Renal cortex interstitium (tissue), 11 donors: ENCODE results near the gene GRID1. TPM values are rescaled to one million over a fixed set of nuclear protein-coding genes. Genes with fewer than 3 reads are reported as not detected.
"Not testable (repeated sequence)": the region's sequence is repeated elsewhere in the genome, so short reads cannot be mapped to it uniquely, and the experiment has no call there.

ENCODE experiments used
- DNase-seq, 11 donors: peaks; one replicate each; pipeline ENCODE4 v3.0.0-alpha.2; 2013; ENCODE audit warnings: low read depth in 9 of 11, low spot score in 4 of 11; ENCODE audit errors: extremely low read depth in 1 of 11
- polyA plus RNA-seq, 3 donors: library from polyadenylated mRNA; unstranded; fragments of 120-200 nt; gene quantifications; one replicate each; pipeline ENCODE4 v1.2.1, GENCODE V29; 2013; ENCODE audit not compliant: insufficient read length in 3 of 3

Gene GRID1
- polyA plus RNA-seq, 3 donors = 1.6 to 1.8 (median 1.6) TPM

DNA sequence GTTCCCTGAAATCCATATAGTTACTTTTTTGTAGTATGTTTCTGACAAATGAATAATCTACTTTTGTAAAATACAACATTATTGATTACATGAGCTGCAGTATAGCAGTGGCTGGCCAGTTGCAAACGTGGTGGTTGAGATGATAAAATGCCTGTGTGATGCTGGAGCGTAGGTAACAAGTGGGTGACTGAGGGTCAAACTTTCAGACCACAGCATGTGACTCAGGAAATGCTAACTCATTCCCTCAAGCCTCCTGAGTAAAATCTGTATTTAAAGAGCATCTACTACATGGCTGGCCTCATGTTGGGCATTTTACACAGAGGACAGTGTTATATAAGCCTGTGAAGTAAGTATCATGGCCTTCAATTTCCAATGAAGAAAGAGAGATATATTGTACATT is 585.2 kb downstream of the GRID1 start:
- no peak for DNase-seq

DNA sequence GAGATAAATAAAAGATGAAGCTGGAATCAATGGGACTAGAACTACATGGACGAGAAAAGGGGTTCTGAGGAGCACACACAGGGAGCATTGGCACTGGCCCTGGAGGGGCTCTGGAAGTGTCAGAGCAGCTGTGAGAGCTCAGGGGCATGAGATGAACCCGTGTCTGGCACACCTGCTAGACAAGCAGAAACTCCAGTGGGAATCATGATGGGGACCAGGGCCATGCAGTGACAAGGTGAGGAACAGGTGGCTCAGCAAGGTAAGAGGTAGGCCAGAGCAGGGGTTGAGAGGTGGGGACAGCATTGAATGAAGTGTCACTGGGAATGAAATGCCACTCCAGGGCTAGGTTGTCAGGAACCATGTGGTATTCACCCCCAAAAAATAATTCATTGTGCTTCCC is 588.5 kb downstream of the GRID1 start:
- DNase-seq = no peak

DNA sequence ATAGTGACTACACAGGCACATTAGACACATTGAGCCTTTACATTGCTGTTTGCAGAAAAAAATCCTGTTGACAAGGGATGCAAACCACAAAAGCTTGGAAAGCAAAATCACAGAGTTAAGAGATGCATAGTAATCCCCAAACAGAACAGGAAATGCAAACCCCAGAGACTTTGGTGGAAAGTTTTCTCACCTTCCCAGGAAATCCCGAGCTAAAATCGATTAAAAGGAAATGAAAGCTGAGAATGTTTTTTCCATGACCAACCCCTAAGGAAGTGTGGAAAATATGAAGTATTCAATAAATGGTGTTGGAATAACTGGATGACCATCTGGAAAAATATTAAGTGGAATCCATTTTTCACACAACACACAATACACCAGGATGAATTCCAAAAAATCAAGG is 598.7 kb downstream of the GRID1 start:
- DNase-seq = no peak

DNA sequence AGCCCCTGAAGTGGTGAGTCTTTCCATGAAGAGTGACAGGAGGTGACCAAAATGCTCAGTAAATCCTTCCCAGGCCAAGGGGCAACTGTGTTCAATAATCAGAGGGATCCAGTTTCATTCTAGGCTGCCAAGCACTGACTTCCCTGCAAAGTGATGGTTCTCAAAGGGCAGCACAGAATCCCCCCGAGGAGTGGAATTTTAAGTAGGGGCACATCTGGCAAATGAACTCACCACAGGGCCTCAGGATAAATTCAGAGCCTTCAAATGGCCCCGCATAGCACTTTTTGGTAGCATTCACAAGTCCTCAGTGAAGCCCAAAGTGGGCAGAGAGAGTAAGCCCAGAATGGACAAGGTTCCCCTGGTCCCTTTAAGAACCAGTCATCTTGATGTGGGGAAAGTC is 602.5 kb downstream of the GRID1 start:
- DNase-seq = no peak

DNA sequence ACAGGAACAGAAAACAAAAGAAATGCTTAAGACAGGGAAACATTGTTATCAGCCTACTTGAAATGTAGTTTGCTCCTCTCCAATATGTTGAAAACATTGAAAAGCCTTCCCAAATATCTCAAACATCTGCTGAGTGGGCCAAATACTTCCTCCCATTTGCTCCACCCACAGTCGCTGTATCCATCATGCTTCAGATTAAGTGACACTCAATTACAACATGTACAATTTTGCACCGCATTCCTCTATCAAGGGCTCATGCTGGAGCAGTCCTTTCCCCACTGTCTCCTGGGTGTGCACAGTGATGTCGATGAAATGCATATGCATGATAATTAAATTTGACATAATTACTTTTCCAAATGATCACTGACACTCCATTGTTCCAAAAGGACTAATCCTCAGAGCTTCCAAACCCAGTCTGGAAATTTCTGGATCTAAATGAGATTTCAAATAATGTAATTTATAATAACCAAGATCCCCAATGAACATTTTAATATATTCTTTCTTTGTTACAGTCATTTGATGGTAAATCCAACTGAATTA is 604.6 kb downstream of the GRID1 start:
- DNase-seq = no peak

DNA sequence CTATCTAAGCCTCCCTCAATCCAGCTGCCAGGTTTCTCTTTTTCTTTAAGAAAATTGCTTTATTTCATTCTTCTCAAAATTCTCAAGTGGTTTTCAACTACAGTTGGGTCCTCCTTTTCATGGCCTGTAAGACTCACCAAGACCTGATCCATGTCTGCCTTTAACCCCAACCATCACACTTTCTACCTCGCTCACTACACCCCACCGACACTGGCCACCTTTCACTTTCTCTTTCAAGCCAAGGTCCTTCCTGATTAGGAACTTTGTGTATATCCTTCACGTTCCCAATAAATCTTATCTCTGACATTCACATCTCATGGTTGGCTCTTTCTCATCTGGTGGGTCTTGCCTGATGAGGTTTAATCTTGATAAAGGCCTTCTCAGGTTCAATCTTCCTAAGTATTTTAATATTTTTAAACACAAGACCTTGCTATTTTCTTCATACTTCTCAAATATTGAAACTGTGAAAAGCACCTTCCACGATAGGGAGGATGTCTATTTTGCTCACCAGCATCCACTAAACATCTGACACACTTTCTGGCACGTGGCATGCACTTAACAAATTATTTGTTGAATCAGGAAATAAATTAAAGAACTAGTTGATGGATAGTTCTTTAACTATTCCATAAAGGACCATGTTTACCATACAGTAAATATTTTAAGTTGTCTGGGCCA is 624.8 kb downstream of the GRID1 start:
- DNase-seq = no peak

DNA sequence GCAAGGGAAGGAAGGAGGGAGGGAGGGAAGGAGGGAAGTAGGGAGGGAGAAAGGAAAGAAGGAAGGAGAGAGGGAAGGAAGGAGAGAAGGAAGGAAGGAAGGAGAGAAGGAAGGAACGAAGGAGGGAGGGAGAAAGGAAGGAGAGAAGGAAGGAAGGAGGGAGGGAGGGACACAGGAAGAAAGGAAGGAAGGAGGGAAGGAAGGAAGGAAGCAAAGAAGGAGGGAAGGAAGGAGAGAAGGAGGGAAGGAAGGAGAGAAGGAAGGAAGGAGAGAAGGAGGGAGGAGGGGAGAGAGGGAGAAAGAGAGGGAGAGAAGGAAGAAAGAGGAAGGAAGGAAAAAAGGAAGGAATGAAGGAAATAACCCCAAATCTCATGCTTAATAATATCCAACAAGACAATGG is 630.6 kb downstream of the GRID1 start:
- no peak for DNase-seq

DNA sequence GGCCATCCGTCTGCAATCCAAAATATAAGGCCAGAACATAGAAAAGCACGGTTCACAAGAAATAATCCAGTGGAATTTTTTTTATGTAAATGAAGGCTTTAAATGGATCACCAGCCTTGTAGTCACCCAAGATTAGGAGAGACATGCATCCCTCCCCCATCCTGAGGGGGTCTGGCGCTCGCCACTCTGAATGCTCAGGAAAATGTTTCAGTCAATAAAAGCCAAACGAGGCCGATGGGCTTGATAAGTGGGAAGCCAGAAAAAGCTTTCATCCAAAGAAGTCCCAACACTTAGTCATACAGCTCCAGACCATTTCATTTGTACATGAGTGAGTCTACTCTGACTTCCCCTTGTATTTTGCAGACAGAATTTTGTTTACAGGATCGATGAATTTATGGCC is 631.8 kb downstream of the GRID1 start:
- DNase-seq = no peak

DNA sequence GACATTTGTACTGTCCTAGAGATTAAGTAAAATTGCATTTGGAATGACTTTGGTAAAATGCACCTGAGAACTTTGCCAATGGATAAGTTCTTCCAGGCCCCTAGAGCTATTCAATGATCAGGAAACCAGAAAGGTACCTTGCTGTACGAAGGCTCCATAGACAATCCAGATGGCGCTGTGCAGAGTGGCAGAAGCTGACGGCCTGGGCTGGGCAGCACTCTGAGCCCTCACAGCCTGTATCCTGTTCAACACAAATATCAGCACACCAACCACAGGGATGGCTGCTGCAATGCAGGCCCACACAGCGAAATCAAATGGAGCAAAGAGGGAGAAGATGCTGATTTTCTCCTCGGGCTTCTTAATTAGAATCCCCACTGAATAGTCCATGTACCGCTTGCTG is 642.4 kb downstream of the GRID1 start:
- DNase-seq = no peak

DNA sequence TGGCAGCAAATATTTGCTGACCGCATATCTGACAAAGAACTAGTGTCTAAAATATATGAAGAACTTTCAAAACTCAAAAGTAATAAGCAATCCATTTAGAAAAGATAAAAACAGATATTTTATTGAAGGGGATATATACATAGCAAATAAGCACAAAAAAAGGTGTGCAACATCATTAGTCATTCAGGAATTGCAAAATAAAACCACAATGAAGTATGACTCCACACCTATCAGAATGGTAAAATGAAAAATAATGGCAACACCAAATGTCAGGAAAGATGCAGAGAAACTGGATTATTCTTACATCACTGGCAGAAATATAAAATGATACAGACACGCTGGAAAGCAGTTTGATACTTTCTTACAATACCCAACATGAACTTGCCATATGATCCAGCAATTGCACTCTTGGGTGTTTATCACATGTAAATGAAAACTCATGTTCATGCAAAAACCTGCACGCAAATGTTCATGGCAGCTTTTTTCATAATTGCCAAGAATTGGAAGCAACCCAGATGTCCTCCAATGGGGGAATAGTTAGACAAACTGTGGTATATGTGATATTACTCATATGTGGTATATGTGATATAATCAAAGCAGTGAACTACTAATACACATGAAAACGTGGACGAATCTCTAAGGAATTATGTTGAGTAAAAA is 645.5 kb downstream of the GRID1 start:
- DNase-seq = no peak

DNA sequence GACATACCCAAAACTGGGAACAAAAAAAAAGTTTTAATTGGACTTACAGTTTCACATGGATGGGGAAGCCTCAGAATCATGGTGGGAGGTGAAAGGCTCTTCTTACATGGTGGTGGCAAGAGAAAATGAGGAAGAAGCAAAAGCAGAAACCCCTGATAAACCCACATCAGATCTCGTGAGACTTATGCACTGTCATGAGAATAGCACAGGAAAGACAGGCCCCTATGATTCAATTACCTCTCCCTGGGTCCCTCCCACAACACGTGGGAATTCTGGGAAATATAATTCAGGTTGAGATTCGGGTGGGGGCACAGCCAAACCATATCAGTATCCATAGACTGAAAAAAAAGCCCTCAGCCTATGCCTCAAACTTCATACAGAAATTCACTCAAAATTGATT is 647.2 kb downstream of the GRID1 start:
- no peak for DNase-seq

DNA sequence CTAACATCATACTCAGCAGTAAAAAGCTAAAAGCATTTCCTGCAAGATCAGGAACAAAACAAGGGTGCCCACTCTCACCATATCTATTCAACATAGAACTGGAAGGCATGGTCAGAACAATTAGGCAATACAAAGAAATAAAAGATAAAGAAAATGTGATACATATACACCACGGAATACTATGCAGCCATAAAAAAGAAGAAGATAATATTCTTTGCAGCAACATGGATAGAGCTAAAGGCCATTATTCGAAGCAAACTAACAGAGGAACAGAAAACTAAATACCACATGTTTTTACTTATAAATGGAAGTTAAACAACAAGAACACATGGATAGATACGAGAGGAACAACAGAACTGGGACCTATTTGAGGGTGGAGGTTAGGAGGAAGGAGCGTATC is 652.7 kb downstream of the GRID1 start:
- DNase-seq = no peak

DNA sequence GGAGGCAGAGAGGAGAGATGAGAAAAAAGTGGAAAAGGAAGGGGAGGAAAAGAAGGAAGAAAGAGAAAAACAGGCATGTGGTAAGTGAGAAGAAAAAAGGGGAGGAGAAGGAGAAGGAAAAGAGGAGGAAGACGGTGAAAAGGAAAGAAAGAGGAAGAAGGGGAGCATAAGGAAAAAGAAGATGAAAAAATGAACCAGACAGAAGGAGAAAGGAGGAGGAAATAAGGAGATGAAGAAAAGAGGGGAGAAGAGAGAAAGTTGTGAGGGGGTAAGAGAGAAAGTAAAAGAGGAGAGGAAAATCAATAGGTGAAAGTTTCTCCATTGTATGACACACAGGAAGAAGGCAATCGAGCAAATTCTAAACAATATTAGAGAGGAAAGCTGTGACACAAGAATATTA is 663.8 kb downstream of the GRID1 start:
- DNase-seq = no peak

DNA sequence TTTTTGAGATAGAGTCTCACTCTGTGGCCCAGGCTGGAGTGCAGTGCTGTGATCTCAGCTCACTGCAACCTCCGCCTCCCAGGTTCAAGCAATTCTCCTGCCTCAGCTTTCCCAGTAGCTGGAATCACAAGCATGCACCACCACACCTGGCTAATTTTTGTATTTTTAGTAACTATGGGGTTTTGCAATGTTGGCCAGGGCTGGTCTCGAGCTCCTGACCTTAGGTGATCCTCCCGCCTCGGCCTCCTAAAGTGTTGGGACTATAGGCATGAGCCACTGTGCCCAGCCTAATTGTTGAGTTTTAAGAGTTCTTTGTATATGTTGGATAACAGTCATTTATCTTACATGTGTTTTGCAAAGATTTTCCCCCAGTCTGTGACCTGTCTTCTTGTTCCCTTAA is 667.5 kb downstream of the GRID1 start:
- not testable (repeated sequence) for DNase-seq

DNA sequence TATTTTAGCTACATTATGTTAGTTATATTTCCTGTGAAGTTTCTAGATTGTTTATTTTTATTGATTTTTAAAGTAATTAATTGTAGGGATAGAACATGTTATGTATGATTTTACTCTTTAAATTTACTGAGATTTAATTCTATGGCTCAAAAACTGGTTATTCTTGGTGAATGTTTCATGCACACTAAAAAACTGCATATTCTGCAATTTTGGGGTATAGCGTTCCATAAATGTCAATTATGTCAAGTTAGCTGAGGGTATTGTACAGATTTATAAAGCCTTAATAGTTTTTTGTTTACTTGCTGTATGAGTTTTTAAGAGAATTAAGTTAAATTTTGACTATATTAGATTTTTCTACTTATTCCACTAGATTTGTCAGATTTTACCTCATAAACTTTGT is 669.7 kb downstream of the GRID1 start:
- DNase-seq = no peak

DNA sequence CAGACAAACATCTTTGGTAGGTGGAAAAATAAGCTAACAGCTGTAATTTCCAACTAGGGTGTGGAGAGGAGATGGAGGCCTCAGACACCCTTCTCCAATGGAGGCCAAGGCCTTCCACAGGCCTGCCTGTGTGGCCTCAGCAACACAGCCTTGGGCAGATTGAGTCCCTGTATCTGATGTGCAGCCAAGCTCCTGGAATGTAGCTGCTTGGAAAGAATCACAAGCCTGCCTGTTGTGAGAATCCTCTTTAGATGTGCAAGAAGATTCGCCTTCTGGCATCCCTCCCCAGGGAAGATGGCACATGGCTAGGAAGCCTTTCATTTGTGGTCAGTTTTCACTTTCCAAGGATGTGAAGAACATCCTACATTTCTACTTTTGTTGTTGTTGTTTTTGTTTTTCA is 684.0 kb downstream of the GRID1 start:
- no peak for DNase-seq

DNA sequence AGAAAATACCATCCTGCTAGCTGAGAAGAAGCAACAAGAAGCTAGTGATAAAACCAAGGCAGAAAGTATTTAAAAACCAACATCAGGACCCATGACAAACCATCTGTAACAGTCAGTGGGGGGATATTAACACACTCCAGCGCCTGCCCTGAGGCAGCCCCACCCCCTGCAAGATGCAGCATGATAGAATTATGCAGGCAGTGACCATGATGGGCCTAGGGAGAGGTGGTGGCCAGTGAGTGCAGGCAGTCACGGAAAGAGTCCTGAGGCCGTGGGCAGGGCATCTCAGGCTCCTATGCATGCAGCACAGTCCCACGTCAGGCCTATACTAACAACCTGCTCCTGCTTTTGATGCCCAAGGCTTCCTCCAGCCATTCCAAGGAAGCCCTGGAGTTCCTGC is 686.9 kb downstream of the GRID1 start:
- no peak for DNase-seq

DNA sequence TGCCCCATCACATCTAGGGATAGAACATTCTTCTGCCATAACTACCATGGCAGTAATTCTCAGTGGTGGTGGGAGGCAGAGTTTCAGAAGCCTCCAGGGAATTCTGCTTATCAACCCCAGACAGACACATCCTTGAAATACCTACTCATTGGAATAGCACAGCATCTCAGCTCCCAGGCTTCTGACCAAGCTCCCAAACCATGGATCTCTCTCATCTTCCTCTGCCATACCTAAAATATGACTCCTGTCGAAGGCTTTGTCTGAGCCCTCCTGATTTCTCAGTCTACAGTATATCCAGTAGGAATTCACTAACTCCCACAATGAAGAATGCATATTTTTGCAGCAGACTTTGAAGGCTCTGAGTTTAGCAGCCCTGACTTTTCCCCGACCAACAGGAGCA is 687.5 kb downstream of the GRID1 start:
- no peak for DNase-seq

DNA sequence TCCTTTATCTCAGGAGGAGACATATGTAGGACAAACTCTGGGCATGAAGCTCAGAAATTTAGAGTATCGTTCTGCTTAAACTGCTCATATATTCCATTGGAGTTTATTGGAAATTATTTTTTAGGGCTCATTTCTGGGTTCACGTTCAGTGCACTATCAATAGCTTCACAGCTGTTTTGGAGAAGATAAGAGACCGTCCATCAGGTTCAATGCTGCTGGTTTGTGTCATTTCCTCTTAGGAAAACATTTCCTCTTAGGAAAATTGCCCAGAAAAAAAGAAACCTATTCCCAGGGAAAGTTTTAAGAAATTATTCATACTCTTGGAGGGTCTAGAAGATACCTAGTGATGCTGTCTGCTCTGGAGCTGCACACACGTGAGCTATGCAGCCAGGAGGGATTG is 691.7 kb downstream of the GRID1 start:
- DNase-seq = no peak

DNA sequence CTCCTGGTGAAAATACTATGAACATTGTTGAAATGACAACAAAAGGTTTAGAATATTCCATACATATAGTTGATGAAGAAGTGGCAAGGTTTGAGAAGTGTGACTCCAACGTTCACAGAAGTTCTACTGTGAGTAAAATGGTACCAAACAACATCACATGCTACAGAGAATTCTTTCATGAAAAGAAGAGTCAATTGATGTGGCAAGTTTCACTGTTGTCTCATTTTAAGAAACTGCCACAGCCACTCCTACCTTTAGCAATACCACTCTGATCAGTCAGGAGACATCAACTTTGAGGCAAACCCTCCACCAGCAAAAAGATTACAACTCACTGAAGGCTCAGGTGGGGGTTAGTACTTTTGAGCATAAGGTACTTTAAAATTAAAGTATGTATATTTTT is 693.3 kb downstream of the GRID1 start:
- DNase-seq = no peak

DNA sequence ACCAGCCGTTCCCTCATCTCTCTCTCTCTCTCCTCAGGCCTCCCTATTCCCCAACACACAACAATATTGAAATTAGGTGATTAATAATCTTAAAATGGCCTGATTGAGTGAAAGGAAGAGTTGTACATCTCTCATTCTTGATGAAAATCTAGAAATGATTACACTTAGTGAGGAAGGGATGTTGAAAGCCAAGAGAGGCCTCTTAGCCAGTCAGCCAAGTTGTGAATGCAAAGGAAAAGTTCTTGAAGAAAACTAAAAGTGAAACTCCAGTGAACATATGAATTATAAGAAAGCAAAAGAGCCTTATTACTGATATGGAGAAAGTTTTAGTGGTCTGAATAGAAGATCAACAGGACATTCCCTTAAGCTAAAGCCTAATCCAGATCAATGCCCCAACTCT is 695.1 kb downstream of the GRID1 start:
- no peak for DNase-seq
